Embryonic facial prominence (tissue), 1 donor: ENCODE results near the gene EMC1.
"Not testable (repeated sequence)": the region's sequence is repeated elsewhere in the genome, so short reads cannot be mapped to it uniquely, and the experiment has no call there.

ENCODE experiments used
- DNase-seq: peaks from one replicate; pipeline ENCODE4 v3.0.0-alpha.2; 2016; ENCODE audit errors: extremely low spot score

EMC1 gene

DNA sequence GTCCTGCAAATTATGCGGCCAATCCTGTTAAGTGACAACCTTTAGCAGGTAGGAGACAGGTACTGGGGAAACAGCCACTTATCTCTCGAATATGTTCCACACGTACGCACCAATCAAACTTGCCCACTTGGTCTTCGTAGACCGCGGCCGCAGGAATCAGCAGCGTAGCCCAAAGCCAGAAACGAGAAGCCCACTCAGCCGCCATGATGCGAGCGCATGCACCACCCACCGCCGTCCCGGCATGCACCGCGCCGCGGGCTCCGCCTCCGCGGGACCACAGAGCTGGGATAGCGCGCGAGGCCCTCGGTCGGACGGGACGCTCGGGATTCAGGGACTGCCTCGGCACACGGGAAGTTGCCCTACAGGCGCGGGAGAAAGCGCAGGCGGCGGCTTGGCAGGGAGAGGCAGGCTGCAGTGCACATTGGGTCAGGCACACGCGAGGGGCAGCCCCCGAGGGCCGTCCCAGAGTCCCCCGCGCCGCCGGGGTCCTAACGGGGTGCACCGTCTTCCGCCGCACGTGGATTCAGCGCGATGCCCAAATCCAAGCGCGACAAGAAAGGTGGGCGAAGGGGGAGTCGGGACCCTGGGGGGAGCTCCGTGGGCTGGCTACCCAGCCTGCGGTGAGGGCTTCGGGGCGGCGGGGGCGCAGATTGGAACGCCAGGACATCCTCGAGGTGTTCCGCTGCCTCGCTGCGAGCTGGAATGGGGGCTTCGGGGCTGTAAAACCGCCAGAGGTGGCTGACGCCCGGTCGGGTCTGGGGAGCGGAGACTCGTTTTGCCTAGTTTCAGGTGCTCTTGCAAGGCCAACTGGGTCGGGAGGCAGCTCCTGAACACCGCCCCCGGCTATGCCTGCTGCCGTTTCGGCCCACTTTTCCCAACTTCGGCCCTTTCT, at the start of gene EMC1, which contains the start of gene MRTO4:
Gene EMC1 (minus strand): TSS at position 220 of the 892 bp plus-strand sequence. CDS start 15 bp downstream, at position 205.
Gene MRTO4 (plus strand): TSS at position 501 of the 892 bp plus-strand sequence. CDS start 31 bp downstream, at position 532.
- DNase-seq: peak; percentile 61

DNA sequence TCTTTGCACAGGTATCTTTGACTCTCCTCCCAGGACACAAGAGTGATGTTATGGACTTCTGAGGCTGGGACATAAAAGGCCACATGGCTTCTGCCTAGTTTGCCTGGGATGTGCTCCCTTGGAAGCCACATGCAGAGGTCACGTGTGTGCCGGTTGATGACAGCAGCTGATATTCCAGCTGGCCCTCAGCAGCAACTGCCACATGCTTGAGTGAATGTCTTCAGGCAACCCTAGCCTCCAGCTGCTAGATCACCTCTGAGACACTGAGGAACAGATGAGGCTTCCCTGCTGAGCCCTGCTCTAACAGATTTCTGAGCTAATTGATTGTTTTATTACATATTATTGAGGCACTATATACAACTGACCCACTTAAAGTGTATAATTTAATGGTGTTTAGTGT, 48.9 kb upstream of the EMC1 start:
- DNase-seq: no peak

DNA sequence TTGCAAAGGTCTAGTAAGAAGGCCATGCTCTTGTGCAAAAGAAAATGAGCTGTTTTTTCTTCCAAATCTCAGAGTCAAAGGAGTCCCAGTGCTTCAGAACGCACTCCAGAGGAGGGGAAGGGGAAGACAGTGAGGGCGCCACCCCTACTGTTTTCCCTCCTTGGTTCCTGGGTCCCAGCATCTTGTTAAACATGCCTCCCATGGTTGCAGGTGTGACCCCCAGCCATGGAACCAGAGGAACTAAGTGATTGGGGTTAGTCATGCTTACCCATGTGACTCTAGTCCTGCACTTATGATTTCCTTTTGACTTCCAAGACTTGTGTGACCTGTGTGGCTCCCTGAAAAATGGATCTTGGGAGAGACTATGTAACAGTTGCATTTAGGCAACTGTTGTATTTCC, 43.3 kb upstream of the EMC1 start:
- DNase-seq: no peak

DNA sequence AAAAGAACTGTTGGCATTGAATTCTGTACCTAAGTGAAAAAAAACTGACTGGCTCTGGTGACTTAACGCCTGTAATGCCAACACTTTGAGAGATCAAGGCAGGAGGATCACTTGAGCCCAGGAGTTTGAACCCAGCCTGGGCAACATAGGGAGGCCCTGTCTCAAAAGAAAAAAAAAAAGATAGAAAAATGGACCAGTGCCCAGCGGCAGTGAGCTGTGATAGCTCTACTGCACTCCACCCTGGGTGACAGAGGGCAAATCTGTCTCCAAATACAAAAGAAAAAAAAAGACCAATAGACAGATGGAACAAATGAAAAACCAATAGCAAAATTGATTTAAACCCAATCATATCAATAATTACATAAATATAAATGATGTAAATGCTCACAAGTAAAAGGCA, 37.9 kb upstream of the EMC1 start:
- DNase-seq: no peak

DNA sequence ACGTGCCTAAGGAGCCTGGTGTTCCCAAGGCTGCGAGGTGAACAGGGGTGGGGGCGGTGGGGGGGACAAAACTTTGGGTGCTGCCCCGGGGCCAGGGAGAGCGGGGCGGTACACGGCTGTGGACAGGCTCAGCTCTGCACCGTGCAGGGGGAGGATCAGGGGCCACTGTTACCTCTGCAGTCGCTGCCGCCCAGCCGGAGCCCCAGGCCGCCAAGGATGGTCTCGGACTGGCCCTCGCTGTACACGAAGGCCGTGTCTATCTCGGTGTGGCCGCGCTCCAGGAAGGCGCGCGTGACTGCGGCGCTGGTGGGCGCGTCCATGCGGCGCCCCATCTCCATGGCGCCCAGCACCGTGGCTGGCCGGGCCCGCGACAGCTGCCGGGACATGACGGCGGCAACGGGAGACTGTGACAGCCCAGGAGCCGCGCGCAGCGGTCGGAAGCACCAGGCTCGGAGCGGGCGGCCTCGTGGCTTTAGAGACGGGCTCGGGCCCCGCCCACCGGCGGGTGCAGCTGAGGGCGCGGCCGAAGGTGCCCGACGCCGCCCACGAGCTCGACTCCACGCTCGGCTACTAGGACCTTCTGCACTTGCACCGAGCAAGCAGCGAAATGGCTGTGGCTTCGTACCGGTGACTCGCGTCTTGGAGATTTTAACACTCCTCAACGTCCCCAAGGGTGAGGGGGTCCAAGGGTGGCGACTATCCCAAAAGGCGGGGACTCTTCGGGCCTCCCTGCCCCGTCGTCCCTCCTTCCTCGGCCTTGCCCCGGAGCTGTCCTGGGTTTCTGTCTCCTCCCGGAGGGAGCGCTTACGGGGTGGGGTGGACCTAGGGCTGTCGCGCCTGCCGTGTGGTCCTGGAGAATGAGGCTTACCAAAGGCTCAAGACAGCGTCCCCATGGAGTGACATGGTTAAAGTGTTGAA, 37.3 kb upstream of the EMC1 start, which contains the start of gene AKR7A3:
Gene AKR7A3 (minus strand): TSS at position 447 of the 918 bp plus-strand sequence. CDS start 61 bp downstream, at position 386.
- not testable (repeated sequence) for DNase-seq

DNA sequence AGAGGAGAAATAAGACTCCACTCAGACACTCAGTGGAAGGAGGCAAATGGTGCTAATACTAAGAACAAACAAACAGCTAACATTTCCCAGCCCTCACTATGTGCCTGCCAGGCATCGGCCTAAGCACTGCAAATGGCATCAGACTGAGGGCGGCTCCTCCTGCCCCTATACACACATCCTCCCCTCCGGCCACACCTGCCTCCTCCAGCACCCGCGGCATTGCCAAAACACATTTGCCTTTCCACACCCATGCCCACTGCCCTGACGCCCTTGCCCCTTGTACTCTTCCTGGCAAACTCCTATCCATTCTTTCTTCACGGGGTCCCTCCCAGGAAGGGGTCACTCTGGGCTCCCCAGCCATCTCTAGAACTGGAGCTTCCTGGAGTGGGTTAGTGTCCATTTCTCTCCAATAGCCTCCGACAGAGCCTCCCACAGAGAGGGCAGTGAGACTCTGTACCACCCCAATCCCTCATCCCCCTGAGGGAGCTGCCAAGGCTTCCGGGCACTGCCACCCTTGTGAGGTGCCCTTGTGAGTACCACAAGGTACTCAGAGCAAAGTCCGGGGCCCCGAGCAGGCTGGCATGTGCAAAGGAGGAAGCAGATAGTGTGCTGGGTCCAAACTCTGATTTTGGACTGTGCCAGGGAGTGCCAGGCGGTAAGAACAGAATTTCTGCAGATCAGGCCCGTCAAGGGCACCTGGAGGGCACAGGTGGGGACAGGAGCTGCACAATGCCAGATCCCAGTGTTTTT, 36.3 kb upstream of the EMC1 start:
- no peak for DNase-seq

DNA sequence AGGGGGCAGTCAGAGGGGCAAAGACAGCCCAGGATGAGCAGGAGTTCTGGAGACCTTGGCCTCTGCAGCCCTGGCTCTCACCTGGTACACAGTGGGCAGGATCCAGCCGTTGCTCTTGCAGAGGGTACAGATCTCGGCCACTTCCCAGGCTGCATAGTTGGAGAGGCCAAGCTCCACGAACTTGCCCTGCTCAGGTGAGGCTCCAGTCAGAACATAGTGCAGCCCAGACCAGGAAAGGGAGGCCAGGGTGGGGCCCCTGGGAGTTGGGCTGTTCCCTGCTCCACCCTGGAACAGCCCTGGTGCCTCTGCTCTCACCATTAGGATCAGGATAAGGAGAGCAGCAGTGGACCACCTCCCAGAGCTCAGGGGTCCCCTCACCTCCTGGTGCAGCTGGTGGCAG, 34.5 kb upstream of the EMC1 start:
- DNase-seq: not testable (repeated sequence)

DNA sequence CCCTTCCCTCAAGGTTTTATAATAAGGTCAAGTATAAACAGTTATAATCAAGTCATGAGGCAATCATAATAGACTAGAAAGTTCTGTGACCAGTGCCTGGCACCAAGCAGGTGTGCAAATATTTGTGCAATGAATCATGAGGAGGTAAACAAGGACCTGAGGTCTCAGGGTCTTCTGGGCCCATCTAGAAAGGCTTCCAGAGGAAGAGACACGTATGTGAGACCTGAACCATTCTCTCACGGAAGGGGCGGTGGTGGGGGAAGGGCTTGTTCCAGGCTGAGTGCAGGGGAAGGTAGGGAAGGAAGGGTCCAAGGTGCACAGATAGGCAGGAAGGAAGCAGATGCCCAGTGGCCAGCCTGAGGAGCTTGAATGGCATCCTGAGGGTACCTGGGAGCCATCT, 34.0 kb upstream of the EMC1 start:
- DNase-seq: not testable (repeated sequence)

DNA sequence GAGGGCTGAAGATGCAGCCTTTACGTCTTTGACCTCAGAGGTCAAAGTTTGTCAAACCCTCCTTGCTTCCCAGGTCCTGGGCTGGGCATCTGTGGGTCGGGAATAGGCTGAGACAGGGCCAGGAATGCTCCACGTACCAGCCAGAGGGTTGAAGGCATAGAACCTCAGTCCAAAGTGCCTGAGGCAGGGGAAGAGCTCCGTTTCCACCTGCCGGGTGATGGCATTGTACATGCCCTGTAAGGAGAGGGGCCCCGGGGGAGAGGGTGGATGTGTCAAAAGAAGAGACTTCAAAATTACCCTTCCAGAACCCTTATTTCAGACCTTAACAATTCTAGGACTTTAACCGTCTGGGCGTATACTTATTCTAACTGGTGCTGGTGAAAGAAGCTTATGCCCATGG, 33.6 kb upstream of the EMC1 start:
- no peak for DNase-seq

DNA sequence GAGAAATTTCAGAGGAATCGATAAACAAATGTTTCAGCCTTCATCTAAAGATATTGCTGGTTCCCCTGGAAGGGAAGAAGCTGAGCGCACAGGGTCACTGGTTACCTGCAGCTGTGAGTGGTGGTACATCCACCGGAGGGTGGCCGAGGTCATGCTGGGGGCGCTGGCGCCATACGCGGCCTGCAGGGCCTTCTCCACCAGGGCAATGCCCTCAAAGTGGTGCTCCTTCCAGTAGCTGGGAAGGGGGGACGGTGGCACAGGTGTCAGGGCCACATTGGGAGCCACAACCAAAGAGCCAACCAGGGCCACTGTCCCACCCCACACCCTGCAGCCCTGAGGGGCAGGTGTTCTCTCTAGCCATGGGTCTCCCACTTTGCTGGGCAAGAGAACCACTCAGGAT, 32.6 kb upstream of the EMC1 start:
- no peak for DNase-seq

DNA sequence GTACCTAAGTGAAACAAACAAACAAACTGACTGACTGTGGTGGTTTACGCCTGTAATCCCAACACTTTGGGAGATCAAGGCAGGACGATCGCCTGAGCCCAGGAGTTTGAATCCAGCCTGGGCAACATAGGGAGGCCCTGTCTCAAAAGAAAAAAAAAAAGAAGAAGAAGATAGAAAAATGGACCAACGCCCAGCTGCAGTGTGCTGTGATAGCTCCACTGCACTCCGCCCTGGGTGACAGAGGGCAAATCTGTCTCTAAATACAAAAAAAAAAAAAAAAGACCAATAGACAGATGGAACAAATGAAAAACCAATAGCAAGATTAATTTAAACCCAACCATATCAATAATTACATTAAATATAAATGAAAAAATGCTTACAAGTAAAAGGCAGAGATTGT, 23.3 kb upstream of the EMC1 start:
- no peak for DNase-seq

DNA sequence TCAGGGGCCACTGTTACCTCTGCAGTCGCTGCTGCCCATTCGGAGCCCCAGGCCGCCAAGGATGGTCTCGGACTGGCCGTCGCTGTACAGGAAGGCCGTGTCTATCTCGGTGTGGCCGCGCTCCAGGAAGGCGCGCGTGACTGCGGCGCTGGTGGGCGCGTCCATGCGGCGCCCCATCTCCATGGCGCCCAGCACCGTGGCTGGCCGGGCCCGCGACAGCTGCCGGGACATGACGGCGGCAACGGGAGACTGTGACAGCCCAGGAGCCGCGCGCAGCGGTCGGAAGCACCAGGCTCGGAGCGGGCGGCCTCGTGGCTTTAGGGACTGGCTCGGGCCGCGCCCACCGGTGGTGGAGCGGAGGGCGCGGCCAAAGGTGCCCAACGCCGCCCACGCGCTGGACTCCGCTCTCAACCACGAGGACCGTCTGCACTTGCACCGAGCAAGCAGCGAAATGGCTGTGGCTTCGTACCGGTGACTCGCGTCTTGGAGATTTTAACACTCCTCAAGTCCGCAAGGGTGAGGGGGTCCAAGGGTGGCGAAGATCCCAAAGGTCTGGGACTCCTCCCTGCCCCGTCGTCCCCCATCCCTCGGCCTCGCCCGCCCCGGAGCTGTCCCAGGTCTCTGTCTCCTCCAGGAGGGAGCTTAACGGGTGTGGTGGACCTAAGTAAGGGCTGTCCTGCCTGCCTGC, 22.7 kb upstream of the EMC1 start:
- not testable (repeated sequence) for DNase-seq

DNA sequence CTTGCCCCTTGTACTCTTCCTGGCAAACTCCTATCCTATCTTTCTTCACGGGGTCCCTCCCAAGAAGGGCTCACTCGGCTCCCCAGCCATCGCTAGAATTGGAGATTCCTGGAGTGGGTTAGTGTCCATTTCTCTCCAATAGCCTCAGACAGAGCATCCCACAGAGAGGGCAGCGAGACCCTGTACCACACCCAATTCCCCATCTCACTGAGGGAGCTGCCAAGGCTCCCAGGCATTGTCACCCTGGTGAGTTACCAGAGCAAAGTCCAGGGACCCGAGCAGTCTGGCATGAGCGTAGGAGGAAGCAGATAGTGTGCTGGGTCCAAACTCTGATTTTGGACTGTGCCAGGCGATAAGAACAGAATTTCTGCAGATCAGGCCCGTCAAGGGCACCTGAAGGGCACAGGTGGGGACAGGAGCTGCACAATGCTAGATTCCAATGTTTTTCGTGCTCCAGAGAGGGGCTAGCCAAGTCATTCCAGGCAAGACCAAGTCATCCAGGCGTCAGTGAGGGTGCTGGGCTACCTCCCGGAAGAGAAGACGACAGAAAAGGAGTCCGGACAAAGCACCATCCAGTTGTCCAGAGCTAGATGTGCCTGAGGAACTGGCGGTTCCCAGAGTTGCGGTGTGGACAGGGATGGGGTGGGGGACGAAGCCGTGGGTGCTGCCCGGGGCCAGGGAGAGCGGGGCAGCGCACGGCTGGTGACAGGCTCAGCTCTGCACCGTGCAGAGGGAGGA, 22.0 kb upstream of the EMC1 start:
- DNase-seq: no peak

DNA sequence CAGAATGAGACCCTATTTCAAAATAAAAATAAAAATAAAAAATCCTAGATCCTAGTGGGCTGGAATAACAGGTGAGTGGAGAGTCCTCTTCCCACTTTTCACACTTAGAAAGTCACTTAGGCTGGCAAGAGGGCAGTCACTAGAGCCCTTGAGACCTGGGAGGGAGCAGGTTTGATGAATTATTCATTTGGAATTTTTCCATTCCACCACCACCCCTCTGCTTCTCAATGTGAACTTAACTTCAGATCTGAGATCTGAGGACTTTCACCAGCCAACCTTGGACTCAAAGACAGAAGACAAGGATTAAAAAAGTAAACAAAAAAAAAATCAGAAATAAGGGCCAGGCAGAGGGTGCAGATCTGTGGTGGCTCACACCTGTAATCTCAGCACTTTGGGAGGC, 20.7 kb upstream of the EMC1 start:
- DNase-seq: no peak

DNA sequence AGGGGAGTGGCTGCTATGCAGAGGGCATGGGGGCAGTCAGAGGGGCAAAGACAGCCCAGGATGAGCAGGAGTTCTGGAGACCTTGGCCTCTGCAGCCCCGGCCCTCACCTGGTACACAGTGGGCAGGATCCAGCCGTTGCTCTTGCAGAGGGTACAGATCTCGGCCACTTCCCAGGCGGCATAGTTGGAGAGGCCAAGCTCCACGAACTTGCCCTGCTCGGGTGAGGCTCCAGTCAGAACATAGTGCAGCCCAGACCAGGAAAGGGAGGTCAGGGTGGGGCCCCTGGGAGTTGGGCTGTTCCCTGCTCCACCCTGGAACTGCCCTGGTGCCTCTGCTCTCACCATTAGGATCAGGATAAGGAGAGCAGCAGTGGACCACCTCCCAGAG, 19.0 kb upstream of the EMC1 start:
- not testable (repeated sequence) for DNase-seq

DNA sequence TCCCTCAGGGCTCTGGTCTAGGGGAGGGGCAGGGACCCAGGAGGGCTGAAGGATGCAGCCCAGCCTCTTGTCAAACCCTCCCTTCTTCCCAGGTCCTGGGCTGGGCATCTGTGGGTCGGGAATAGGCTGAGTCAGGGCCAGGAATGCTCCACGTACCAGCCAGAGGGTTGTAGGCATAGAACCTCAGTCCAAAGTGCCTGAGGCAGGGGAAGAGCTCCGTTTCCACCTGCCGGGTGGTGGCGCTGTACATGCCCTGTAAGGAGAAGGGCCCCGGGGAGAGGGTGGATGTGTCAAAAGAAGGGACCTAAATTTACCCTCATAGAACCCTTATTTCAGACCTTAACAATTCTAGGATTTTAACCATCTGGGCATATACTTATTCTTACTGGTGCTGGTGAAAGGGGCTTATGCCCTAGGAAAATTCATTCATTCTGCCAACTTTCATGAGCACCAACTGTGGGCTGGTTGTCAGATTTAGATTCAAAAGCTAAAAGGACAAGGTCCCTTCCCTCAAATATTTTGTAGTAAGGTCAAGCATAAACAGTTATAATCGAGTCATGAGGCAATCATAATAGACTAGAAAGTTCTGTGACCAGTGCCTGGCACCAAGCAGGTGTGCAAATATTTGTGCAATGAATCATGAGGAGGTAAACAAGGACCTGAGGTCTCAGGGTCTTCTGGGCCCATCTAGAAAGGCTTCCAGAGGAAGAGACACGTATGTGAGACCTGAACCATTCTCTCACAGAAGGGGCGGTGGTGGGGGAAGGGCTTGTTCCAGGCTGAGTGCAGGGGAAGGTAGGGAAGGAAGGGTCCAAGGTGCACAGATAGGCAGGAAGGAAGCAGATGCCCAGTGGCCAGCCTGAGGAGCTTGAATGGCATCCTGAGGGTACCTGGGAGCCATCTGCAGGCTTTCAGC, 18.4 kb upstream of the EMC1 start:
- DNase-seq: not testable (repeated sequence)

DNA sequence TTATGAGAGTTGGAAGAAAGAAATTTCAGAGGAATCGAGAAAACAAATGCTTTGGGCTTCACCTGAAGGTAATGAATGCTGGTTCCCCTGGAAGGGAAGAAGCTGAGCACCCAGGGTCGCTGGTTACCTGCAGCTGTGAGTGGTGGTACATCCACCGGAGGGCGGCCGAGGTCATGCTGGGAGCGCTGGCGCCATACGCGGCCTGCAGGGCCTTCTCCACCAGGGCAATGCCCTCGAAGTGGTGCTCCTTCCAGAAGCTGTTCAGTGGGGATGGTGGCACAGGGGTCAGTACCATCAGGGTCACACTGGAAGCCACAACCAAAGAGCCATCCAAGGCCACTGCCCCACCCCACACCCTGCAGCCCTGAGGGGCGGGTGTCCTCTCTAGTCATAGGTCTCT, 17.1 kb upstream of the EMC1 start:
- no peak for DNase-seq

DNA sequence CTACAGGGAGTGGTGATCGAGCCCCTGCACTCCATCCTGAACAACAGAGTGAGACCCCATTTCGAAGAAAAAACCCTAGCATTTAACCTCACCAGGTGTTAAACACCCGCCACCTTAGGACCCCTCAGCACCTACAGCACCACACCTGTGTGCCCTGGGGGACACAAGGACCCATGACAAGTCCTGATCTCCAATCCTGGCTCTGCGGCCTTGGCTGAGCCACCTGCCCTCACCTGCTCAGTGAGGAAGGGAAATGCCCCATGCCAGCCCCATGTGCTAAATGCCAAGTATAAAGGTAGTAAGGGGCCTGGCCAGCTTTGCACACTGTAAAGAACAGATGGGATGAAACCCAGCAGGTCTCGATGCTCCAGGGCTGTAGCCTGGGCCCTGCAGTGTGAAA, 11.4 kb upstream of the EMC1 start:
- no peak for DNase-seq

DNA sequence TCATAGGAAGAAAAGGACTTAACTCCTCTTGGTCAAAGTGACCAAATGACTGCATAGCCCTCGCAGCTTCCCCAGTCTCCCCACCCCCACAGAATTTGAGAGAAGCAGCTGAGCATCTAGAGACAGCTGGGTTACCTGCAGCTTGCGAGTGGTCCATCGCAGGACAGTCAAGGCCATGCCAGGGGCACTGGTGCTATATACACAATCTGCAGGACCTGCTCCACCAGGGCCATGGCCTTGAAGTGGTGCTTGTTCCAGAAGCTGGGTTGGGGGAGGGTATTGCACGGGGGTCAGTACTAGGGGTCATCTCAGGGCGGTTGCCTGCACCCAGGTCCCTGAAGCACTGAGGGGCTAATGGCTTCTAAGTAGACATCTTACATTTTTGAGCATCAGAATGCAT, 10.7 kb upstream of the EMC1 start:
- DNase-seq: no peak
